ENCODE results near the gene NAXD.

NAXD gene

GRCh38 chr13:110618167-110618566 is 2.8 kb downstream of the NAXD start:
- Histone ChIP-seq H3K4me3 (ENCODE audit: low read length) (no peak overlapping the region), H3K4me1 (ENCODE audit: control insufficient read depth, insufficient read depth, low read length) (peaks cover 30% of the 10 kb centered on the region), H3K27me3 (replicated peaks; ENCODE audit: control insufficient read depth, insufficient read depth, low read length) (no peaks in the 10 kb centered on the region), H3K36me3 (ENCODE audit: control insufficient read depth, insufficient read depth, low read length, severe bottlenecking) (peaks cover 12% of the 10 kb centered on the region), H3K9ac (ENCODE audit: low read length) (no peak overlapping the region), H3K9me3 (ENCODE audit: control insufficient read depth, low read length) (no peaks in the 10 kb centered on the region)
- no peak for DNase-seq (ENCODE audit: low read depth)

GRCh38 chr13:110618780-110619179 is 3.4 kb downstream of the NAXD start:
- Histone ChIP-seq H3K36me3 (ENCODE audit: control insufficient read depth, insufficient read depth, low read length, severe bottlenecking) (peaks cover 15% of the 10 kb centered on the region), H3K4me1 (ENCODE audit: control insufficient read depth, insufficient read depth, low read length) (peaks cover 30% of the 10 kb centered on the region), H3K9me3 (ENCODE audit: control insufficient read depth, low read length) (no peaks in the 10 kb centered on the region), H3K27me3 (replicated peaks; ENCODE audit: control insufficient read depth, insufficient read depth, low read length) (no peaks in the 10 kb centered on the region), H3K4me3 (ENCODE audit: low read length) (no peak overlapping the region), H3K9ac (ENCODE audit: low read length) (no peak overlapping the region)
- DNase-seq (ENCODE audit: low read depth): no peak

DNA sequence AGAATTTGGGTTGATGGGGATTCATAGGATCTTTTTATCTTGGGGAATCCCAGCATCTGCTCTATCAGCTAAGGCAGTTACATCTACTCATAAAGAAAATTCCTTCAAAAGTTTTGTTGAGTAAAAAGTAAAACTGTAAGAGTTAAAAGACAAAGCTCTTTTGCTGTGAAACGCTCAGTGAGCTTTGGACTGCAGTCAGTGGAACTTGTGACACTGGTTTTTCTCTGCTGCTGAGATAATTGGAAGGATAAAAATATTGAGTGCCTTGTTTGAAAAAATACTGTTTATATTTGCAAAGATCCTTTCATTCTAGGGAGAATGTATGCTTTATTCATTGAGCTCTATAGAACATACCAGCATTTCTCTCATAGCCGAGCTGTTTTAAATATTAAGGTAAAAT is 5.3 kb downstream of the NAXD start:
- no peak overlapping the region for H3K9ac ChIP-seq (ENCODE audit: low read length)

DNA sequence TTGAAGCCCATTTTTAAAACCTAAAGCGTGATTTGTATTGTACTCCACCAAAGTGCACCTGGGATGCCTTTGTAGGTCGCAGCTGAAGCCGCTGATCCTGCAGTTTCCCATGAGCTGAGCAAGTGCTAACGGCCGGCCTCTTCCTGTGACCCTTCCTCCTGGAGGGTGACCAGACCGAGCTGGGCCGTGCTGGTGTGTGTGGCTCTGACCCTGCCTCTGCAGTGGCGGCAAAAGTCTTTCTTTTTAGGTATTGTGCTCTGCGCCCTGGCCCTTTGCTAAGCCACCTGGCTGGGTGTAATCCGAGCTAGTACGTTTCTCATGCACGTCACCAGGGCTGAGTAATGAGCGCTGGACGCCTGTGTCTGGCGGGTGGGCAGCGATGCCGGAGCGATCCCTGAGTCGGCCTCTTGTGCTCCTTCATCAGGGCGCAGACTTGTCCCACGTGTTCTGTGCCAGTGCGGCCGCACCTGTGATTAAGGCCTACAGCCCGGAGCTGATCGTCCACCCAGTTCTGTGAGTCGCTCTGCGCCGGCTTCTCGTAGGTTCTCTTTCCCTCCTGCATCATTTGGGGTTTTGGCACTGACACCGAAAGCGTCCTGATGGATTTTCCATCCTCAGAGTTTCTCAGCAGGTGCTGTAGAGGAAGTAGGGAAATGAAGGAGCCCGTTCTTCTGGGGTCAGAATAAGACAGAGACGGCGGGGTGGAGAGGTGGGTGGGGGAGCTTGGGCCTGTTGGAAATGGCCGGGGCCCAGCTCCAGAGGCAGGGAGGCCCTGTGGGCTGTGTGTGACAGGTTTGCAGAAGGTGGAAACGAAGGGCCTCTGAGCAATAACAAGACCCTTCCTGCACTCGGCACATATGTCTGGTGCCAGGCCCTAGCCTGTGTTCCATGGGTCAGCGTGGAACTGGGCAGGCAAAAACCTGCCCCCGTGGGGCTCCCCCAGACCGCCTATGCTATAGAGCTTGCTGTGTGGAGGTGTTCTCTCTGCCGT is 9.7 kb downstream of the NAXD start:
- Histone ChIP-seq H3K4me1 (ENCODE audit: control insufficient read depth, insufficient read depth, low read length) (peaks cover 5% of the 10 kb centered on the region), H3K9ac (ENCODE audit: low read length) (no peak overlapping the region), H3K4me3 (ENCODE audit: low read length) (no peak overlapping the region), H3K36me3 (ENCODE audit: control insufficient read depth, insufficient read depth, low read length, severe bottlenecking) (peaks cover 46% of the 10 kb centered on the region), H3K9me3 (ENCODE audit: control insufficient read depth, low read length) (no peaks in the 10 kb centered on the region), H3K27me3 (replicated peaks; ENCODE audit: control insufficient read depth, insufficient read depth, low read length) (no peaks in the 10 kb centered on the region)
- DNase-seq (ENCODE audit: low read depth): no peak

More for the DNA sequence above, 5.3 kb downstream of the NAXD start:
- Histone ChIP-seq H3K4me1 (ENCODE audit: control insufficient read depth, insufficient read depth, low read length) (peaks cover 22% of the 10 kb centered on the region), H3K27me3 (replicated peaks; ENCODE audit: control insufficient read depth, insufficient read depth, low read length) (no peaks in the 10 kb centered on the region), H3K36me3 (ENCODE audit: control insufficient read depth, insufficient read depth, low read length, severe bottlenecking) (peaks cover 26% of the 10 kb centered on the region), H3K4me3 (ENCODE audit: low read length) (no peak overlapping the region), H3K9me3 (ENCODE audit: control insufficient read depth, low read length) (no peaks in the 10 kb centered on the region)
- no peak for DNase-seq (ENCODE audit: low read depth)

DNA sequence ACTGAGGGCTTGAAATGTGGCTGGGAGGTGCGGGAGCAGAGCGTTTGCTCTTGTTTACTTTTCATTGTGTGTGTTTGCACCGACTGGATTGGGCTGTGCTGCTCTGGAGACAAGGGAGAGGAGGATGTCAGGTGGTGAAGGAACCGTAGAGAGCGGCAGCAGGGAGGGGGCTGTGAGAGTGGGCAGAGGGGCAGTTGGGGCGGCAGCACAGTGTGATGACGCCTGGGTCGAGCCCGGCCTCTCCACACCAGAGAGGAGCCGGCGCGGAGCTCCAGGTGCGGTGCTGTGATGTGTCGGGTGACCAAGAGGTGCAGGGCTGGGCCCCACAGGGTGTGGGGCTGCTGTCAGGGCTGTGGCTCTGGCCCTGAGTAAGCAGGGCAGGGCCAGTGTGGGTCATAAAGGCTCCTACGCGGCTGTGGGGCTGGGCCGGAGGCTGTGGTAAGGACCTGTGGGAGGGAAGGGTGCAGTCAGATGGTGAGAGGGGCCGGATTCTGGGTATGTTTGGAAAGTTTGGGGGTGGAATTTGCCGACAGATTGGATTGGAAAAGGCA is 10.5 kb downstream of the NAXD start:
- Histone ChIP-seq H3K36me3 (ENCODE audit: control insufficient read depth, insufficient read depth, low read length, severe bottlenecking) (peaks cover 52% of the 10 kb centered on the region), H3K9me3 (ENCODE audit: control insufficient read depth, low read length) (no peaks in the 10 kb centered on the region), H3K4me3 (ENCODE audit: low read length) (no peak overlapping the region), H3K27me3 (replicated peaks; ENCODE audit: control insufficient read depth, insufficient read depth, low read length) (no peaks in the 10 kb centered on the region), H3K9ac (ENCODE audit: low read length) (no peak overlapping the region), H3K4me1 (ENCODE audit: control insufficient read depth, insufficient read depth, low read length) (peaks cover 5% of the 10 kb centered on the region)
- no peak for DNase-seq (ENCODE audit: low read depth)

DNA sequence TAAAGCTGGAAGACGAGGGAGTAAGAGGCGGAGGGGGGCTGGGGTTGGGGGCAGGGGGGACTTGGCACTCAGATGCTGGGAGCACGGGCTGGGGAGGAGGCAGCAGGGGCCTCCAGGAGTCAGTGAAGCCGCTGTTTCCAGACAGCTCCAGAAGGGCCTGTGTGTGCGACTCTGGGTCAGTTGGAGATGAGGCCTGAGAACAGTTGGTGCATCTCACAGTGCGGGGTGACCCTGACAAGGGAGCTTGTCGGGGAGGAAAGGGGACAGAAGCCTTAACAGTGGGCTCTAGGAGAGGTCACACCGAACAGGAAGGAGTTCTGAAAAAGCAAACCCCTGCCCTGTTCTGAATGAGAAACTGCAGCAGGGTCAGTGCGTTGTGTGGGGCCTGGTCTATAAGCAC is 11.2 kb downstream of the NAXD start:
- peaks cover 54% of the 10 kb centered on the region for H3K36me3 ChIP-seq (ENCODE audit: control insufficient read depth, insufficient read depth, low read length, severe bottlenecking)
- no peaks in the 10 kb centered on the region for H3K9me3 ChIP-seq (ENCODE audit: control insufficient read depth, low read length)
- H3K9ac ChIP-seq (ENCODE audit: low read length): no peak overlapping the region
- DNase-seq (ENCODE audit: low read depth): no peak
- H3K27me3 ChIP-seq (replicated peaks; ENCODE audit: control insufficient read depth, insufficient read depth, low read length): no peaks in the 10 kb centered on the region
- H3K4me1 ChIP-seq (ENCODE audit: control insufficient read depth, insufficient read depth, low read length): peaks cover 5% of the 10 kb centered on the region
- no peak overlapping the region for H3K4me3 ChIP-seq (ENCODE audit: low read length)

GRCh38 chr13:110627351-110627750 is 12.0 kb downstream of the NAXD start:
- no peaks in the 10 kb centered on the region for H3K27me3 ChIP-seq (replicated peaks; ENCODE audit: control insufficient read depth, insufficient read depth, low read length)
- no peak overlapping the region for H3K4me3 ChIP-seq (ENCODE audit: low read length)
- peaks cover 5% of the 10 kb centered on the region for H3K4me1 ChIP-seq (ENCODE audit: control insufficient read depth, insufficient read depth, low read length)
- H3K36me3 ChIP-seq (ENCODE audit: control insufficient read depth, insufficient read depth, low read length, severe bottlenecking): peaks cover 51% of the 10 kb centered on the region
- no peak for DNase-seq (ENCODE audit: low read depth)
- no peak overlapping the region for H3K9ac ChIP-seq (ENCODE audit: low read length)
- no peaks in the 10 kb centered on the region for H3K9me3 ChIP-seq (ENCODE audit: control insufficient read depth, low read length)

DNA sequence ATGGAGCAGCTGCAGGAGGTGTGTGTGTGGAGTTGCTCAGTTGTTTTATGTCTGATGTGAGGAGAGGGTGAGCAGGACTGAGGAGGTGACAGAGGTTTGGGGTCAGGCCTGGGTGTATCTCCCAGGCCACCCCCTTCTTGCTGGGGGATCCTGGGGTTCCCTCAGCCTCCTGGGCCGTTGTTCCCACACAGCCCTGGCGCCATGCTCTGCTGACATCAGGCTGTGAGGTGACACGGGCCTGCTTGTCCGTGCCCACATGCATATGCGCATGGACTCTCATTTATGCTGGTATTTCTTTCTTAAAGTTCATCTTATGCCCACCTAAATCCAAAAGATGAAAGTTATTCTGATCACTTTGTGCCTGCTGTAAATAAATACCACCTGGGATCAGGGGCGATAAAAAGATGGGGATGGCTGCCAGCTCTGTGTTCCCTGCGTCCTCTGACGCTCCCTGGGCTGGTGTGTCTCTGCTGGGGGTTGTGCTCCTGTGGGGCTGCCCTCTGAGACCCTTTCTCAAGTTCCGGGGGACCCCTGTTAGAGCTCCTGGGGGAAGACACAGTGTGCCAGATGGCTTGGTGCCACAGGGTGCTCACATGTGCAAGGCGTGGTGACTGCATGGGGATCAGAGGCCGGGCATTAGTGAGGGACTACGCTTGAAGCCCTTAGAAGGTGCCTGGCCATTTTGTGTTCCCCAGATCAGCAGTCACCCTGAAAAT is 12.6 kb downstream of the NAXD start:
- peaks cover 45% of the 10 kb centered on the region for H3K36me3 ChIP-seq (ENCODE audit: control insufficient read depth, insufficient read depth, low read length, severe bottlenecking)
- H3K4me1 ChIP-seq (ENCODE audit: control insufficient read depth, insufficient read depth, low read length): peaks cover 5% of the 10 kb centered on the region
- H3K9me3 ChIP-seq (ENCODE audit: control insufficient read depth, low read length): no peaks in the 10 kb centered on the region
- H3K9ac ChIP-seq (ENCODE audit: low read length): no peak overlapping the region
- H3K4me3 ChIP-seq (ENCODE audit: low read length): no peak overlapping the region
- no peak for DNase-seq (ENCODE audit: low read depth)
- H3K27me3 ChIP-seq (replicated peaks; ENCODE audit: control insufficient read depth, insufficient read depth, low read length): no peaks in the 10 kb centered on the region

- Histone ChIP-seq H3K4me1 (ENCODE audit: control insufficient read depth, insufficient read depth, low read length) (peaks cover 5% of the 10 kb centered on the region), H3K36me3 (ENCODE audit: control insufficient read depth, insufficient read depth, low read length, severe bottlenecking) (peaks cover 40% of the 10 kb centered on the region), H3K9me3 (ENCODE audit: control insufficient read depth, low read length) (no peaks in the 10 kb centered on the region), H3K27me3 (replicated peaks; ENCODE audit: control insufficient read depth, insufficient read depth, low read length) (no peaks in the 10 kb centered on the region), H3K4me3 (ENCODE audit: low read length) (no peak overlapping the region), H3K9ac (ENCODE audit: low read length) (no peak overlapping the region)
- DNase-seq (ENCODE audit: low read depth): no peak
Measured at GRCh38 chr13:110628477-110628793, 13.1 kb downstream of the NAXD start.

DNA sequence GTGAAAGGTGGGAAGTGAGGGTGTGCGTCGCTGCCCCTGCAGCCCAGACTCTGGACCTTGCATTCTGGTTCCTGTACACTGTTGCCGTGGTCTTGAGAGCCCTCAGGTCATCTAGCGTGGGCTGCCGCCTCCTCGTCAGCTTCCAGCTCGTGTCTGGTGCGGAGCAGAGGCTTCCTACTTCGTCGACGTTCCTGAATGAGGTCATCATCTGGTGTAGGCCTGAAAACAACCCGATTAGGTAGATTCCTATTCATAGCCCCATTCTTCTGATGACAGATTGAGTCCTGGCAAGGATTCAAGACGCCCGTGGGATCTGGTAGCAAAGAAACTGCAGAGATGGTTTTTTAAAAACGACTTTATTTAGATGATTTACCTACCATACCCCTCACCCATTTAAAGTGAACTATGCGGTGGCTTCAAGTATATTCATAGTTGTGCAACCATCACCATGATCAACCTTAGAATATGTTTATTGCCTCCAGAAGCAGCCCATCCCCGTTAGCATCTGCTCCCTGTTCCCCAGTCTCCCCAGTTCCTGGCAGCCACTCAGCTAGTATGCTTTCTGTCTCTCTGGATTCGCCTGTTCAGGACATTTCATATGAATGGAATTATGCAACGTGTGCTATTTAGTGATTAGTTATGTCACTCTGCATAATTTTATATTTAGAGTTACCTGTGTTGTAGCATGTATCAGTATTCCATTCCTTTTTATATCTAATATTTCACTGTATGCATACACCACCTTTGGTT is 13.8 kb downstream of the NAXD start:
- H3K9me3 ChIP-seq (ENCODE audit: control insufficient read depth, low read length): no peaks in the 10 kb centered on the region
- peaks cover 40% of the 10 kb centered on the region for H3K36me3 ChIP-seq (ENCODE audit: control insufficient read depth, insufficient read depth, low read length, severe bottlenecking)

DNA sequence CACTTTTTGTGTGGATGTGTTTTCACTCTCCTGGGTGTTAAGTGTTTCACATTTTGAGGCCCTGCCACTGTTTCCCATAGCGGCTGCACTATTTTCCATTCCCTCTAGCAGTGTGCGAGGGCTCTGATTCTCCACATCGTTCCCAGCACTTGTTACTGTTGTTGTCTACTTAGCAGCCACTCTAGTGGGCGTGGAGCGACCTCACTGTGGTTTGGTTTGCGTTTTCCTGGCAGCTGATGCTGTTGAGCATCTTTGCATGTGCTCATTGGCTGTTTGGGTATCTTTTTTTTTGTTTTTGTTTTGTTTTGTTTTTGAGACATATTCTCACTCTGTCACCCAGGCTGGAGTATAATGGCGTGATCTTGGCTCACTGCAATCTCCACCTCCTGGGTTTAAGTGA is 14.4 kb downstream of the NAXD start:
- Histone ChIP-seq H3K4me1 (ENCODE audit: control insufficient read depth, insufficient read depth, low read length) (peaks cover 5% of the 10 kb centered on the region), H3K9ac (ENCODE audit: low read length) (no peak overlapping the region), H3K36me3 (ENCODE audit: control insufficient read depth, insufficient read depth, low read length, severe bottlenecking) (peaks cover 44% of the 10 kb centered on the region), H3K9me3 (ENCODE audit: control insufficient read depth, low read length) (no peaks in the 10 kb centered on the region), H3K27me3 (replicated peaks; ENCODE audit: control insufficient read depth, insufficient read depth, low read length) (no peaks in the 10 kb centered on the region), H3K4me3 (ENCODE audit: low read length) (no peak overlapping the region)
- no peak for DNase-seq (ENCODE audit: low read depth)

More for the DNA sequence above, 13.8 kb downstream of the NAXD start:
- Histone ChIP-seq H3K4me1 (ENCODE audit: control insufficient read depth, insufficient read depth, low read length) (peaks cover 5% of the 10 kb centered on the region), H3K4me3 (ENCODE audit: low read length) (no peak overlapping the region), H3K27me3 (replicated peaks; ENCODE audit: control insufficient read depth, insufficient read depth, low read length) (no peaks in the 10 kb centered on the region), H3K9ac (ENCODE audit: low read length) (no peak overlapping the region)
- no peak for DNase-seq (ENCODE audit: low read depth)

Data from adipocyte (in vitro differentiated cells).